Left kidney (tissue), 2 donors: ENCODE measurements around the gene ANGPTL2. TPM values are rescaled to one million over a fixed set of nuclear protein-coding genes. Genes with fewer than 3 reads are reported as not detected.
A peak's percentile ranks its signal among the peaks of the same experiment; 100 is the strongest.

Experiments
- DNase-seq: peaks from one replicate; pipeline ENCODE4 v3.0.0-alpha.2; 2013
- polyA plus RNA-seq: library from polyadenylated mRNA; unstranded; fragments of 120-200 nt; gene quantifications from one replicate; pipeline ENCODE4 v1.2.1, GENCODE V29; 2013; ENCODE audit not compliant: insufficient read length

Gene ANGPTL2
- polyA plus RNA-seq, 1 donor: 8.1 TPM

DNA sequence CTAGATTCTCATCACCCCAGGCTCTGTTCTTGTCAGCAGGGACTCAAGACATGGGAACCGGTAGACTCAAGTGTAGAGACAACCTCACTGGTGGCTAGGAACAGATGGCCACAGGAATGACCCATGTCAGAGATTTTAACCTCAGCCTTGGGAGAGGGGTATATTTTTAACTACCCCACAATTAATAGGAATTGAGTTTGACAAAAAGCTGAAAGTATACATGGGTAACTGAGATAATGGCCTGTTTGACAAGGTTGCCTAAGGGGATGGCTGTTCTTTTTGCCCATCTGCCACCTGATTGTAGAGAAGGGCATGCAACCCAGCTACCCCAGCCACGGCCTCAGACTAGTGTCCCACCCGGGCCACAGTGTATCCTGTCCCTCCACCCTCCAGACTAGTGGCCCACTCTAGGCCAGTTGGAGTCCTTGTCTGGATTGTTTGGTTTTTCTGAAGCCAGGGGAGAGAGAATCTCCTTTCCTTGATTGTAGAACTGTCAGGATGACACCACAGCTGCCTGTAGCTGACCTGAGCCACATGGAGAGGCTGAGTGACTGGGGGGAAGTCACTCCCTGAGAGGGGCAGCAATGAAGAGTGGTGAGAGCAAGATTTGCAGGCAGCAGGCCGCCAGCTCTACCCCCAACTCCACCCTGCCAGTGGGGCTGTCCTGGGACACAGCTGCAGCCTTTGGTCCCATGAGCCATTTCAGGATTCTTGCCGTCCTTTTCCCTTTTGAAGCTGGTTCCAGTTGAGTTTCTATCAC, 14.6 kb upstream of the ANGPTL2 start:
- DNase-seq: no peak

- no peak for DNase-seq
Measured at GRCh38 chr9:127136081-127136879, 13.8 kb upstream of the ANGPTL2 start.

DNA sequence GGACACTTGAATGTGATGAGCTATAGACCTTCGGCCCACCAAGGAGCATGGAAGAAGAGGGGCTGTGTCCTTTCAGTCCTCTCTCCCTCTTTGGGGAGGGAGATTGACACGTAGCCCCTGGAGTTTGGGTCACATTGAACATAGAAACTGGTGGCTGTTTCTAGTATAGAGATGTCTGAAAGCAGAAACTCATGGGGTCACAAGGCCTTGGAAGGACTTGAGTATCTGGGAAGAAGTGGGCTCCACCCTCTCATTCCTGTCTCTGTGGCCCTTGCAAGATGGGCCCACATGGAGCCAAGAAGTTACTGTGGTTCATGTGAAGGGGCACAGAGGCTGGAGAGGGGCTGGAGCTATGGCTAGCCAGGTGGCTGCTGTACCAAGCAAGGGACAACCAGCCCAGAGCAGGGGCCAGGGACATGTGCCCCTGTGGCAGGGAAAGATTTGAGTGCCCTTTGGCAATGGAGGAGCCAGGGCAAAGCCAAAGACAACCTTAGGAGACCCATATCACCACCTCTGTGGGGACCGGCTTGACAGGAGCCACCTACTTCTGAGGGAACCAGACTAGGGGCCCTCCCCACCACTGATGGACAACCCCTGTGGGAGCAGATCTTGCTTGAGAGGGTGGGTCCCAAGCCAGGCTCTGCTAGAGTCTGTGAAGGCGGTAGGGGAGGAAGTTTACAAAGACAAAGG, 12.8 kb upstream of the ANGPTL2 start:
- no peak for DNase-seq

- DNase-seq: no peak
Measured at GRCh38 chr9:127133739-127134167, 11.3 kb upstream of the ANGPTL2 start.

GRCh38 chr9:127132921-127133647, 10.6 kb upstream of the ANGPTL2 start:
- no peak for DNase-seq

GRCh38 chr9:127132375-127132774, 9.9 kb upstream of the ANGPTL2 start:
- DNase-seq: no peak

GRCh38 chr9:127131871-127132270, 9.4 kb upstream of the ANGPTL2 start:
- DNase-seq: no peak

DNA sequence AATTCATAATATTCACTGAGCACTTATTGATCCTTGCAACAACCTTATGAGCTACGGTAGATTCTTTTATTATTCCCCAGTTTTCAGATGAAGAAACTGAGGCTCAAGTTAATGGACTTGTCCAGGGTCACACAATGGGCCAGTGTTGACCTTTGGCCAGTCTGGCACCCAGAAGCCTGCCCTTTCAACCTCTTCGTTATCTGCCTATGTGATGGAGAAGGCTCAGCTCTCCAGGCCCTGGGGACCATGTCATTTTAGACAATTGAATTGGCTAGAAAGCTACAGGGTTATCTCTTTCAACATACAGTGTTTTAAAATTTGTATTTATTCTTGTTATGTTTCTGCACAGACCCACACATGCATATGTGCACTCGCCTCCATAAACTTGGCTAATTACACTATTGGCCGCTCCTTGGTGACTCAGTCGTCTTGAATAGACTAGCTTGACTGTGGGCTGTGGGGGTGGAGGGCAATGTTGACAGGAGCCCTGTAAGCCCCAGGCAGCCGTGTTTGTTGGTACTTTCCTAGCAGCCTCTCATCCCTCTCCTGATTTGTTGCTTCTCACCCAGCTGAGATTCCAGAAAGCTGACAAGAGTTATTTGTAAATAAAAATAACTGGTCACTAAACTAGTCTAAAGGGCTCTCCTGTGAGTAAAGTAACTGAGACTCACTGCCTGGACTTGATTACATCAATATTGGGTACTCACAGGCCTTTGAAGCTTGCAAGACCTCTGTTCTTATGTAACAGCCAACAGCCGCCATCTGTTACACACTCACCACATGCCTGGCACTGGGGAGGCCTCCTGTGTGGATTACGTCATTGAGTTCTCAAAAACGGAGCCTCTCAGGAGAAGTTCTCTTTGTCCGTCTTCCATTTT, 8.5 kb upstream of the ANGPTL2 start:
- no peak for DNase-seq

DNA sequence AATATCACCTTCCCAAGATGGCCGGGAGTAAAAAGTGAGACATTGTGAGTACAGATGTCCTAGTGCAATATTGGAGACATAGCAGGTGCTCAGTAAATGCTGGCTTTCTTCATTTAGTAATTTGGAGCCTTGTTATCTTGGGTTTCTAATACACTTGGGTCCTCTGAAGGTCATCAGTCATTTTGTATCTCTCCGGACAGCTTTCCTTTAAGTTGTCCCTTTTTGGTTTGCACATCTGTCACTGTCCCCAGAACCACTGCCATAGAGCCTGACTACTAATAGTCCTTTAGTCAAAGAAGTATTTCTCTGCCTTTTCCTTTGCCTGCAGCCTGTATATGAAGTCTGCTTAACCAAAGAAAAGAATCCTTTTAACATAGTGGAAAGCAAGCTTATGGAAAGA, 7.8 kb upstream of the ANGPTL2 start:
- DNase-seq: no peak

GRCh38 chr9:127129718-127130085, 7.3 kb upstream of the ANGPTL2 start:
- DNase-seq: no peak

GRCh38 chr9:127129073-127129717, 6.8 kb upstream of the ANGPTL2 start:
- DNase-seq: no peak

DNA sequence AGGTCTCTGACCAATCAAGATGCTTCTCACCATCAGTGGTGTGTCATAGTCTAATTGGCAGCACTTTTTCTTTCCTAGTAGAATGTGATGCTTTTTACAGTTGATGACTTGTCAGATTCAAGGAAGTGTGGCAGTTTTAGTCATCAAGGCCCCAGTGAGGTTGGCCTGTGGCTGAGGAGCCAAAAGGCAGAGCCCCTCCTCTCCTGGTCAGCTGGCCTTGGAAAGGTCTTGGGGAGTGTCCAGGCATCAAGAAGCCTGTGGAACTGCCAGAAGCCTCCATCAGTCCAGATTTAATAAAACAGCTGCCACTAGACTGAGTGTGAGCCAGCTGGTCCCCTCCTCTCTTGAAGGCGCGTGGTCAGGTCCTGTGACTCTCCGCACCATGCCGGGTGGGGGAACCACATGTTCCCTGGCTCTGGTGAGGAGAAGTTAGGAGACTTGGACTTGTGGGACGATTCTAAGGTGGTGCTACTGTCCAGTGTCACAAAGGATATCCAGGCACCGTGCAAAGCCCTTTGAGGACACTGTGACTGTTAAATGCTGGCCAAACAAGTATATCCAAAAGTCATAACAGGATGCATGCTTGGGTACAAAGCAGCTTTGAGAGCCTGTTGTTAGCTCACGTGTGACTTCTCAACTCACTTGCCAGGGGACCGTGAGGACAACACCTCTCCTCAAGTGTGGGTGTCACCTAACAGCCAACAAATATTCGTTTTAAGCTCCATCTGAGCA, 6.1 kb upstream of the ANGPTL2 start:
- no peak for DNase-seq

DNA sequence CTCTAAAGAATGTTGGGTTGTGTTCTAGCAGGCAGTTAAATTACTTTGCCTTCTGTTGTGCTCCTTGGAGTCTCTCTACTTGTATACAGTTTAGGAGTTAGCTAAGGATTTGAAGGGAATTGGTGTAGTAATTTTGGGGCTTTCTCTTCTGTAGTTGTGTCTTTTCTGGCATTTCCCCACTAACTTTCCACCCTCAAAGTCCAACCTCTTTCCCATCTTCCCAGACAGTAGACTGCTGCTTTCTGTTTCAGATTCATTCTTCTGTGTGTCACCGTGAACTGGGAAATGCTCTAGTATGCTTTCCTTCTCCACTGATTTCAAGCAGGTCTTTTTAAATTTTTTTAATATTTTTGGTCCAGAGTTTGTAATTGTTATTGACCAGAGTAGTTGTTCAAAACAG, 4.5 kb upstream of the ANGPTL2 start:
- no peak for DNase-seq

- DNase-seq: no peak
Measured at GRCh38 chr9:127124792-127125191, 2.4 kb upstream of the ANGPTL2 start.

DNA sequence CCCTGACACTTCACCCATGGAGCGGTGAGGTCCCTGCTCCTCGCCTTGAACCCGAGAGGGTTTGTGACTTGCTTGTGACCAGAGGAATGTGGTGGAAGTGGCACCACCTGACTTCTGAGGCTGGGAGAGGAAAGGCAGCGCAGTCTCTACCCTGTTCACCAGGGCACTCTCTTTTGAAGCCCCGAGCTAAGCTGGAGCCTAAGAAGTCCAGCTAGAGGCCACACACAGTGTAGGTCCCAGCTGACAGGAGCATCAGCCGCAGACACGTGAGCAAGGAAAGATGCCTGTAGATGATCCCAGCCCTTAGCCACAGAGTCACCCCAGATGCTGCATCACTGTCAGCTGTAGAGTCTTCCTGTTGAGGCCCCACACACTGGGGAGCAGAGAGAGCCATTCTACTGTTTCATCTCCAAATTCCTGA, 1.7 kb upstream of the ANGPTL2 start:
- no peak for DNase-seq

DNA sequence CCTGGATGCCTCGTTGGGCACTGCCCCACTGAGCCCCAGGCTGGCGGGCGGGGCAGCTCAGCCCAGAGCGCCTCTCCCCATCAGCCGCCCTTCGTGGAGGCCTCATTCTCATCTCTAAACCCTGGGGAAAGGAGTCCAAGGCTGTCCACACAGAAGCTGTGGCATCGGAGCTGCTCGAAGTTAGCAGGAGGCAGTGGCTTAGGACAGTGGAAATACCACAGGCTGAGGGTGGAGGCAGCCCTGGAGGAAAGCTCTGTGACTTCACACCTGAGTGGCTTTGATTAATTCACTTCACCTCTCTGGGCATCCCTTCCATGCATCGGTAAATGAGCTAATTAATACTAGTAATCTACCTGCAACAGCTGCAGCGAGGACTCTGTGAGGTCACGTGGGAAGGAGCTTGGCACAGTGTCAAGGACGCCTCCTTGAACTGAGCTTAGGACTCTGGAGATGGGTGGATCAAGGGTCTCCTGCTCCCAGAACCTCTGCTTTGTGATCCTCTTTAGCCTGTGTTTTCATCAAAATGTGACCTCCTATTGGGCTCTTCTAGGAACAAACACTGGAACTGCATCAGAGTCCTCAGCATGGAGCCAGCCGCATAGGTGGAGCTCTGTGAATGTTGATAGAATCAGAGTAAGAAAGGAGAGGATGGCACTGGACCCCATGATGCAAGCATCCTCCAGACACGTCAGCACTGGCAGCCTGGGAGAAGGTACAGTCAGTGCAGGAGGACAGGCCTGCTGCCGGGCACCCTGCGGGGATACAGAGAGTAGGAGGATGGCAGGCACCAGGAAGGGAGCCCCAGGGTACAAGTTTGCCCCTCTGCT, 842 bp upstream of the ANGPTL2 start:
- peak; percentile 62 for DNase-seq

GRCh38 chr9:127121628-127122175, 733 bp downstream of the ANGPTL2 start:
- no peak for DNase-seq

DNA sequence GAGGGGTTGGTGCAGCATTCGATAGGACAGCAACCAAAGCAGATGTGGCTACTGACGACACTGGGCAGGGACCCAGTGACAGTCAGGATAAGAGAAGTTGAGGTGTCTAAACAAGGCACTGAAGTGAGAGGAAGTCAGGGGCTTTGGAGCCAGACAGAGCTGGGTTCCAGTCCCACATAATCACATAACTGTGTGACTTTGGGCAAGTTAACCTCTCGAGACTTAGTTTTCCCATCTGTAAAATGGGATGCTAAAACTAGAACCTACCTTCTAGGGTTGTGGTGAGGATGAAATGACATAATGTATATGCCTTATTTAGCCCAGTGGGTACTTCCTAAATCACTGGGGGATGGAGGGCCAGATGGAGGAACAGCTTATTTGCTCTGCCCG, 3.1 kb downstream of the ANGPTL2 start:
- DNase-seq: no peak
